K562 (cell line): ENCODE measurements around the gene ALDH1A3.

Experiments used
- CEBPB ChIP-seq: fragments of 450-650 bp; IDR thresholded peaks from 2 replicates; pipeline ENCODE4 v1.6.1; 2016; ENCODE audit warnings: missing genetic modification characterization, missing compliant biosample characterization
- CTCF ChIP-seq, 3 experiments: IDR thresholded peaks in 2 of 3; conservative IDR thresholded peaks in 1 of 3; 2 replicates each; pipeline ENCODE4 v1.5.1; 2011 to 2012; ENCODE audit warnings: low read length in 3 of 3, mild to moderate bottlenecking in 3 of 3, control low read depth in 2 of 3, improper control_type of control experiment in 1 of 3, inconsistent platforms in 1 of 3, low read depth in 1 of 3, mixed read lengths in 1 of 3, moderate library complexity in 1 of 3; ENCODE audit not compliant: insufficient read depth in 2 of 3
- CXXC5 ChIP-seq: fragments of 250-450 bp; sonication (Bioruptor Pico); IDR thresholded peaks from 2 replicates; pipeline ENCODE4 v1.8.0; 2022; ENCODE audit warnings: inconsistent platforms, mild to moderate bottlenecking, moderate library complexity
- GABPA ChIP-seq: fragments of 200-800 bp; sonication (Bioruptor generic); conservative IDR thresholded peaks from 2 replicates; pipeline ENCODE4 v1.6.1; 2016; ENCODE audit warnings: low read depth, missing genetic modification characterization, missing compliant biosample characterization
- HMG20A ChIP-seq: fragments of 450-650 bp; formaldehyde crosslinking; conservative IDR thresholded peaks from 2 replicates; pipeline ENCODE4 v1.4.0; 2020; ENCODE audit warnings: mild to moderate bottlenecking, mixed read lengths
- MAZ ChIP-seq, 2 experiments: fragments of 450-650 bp in 1 of 2; sonication (generic) in 1 of 2; formaldehyde crosslinking; IDR thresholded peaks in 1 of 2; conservative IDR thresholded peaks in 1 of 2; 2 replicates each; pipeline versions ENCODE4 v1.4.0 to v1.5.0; 2020; ENCODE audit warnings: mild to moderate bottlenecking in 1 of 2, missing genetic modification reagents in 1 of 2
- MYC ChIP-seq, 2 experiments: fragments of 250-450 bp in 1 of 2; sonication (Bioruptor Pico) in 1 of 2; IDR thresholded peaks; 2 replicates each; pipeline versions ENCODE4 v1.5.1 to v1.6.1; 2012 to 2021; ENCODE audit warnings: low read depth in 2 of 2, borderline replicate concordance in 1 of 2, improper control_type of control experiment in 1 of 2, low read length in 1 of 2, mild to moderate bottlenecking in 1 of 2, moderate library complexity in 1 of 2
- NCOR1 ChIP-seq: fragments of 450-650 bp; IDR thresholded peaks from 2 replicates; pipeline ENCODE4 v1.6.1; 2016; ENCODE audit warnings: mild to moderate bottlenecking, moderate library complexity
- NR3C1 ChIP-seq: sonication (generic); formaldehyde crosslinking; IDR thresholded peaks from 2 replicates; pipeline ENCODE4 v1.8.1; 2022; ENCODE audit warnings: missing genetic modification reagents
- POLR2A ChIP-seq: fragments of 450-650 bp; conservative IDR thresholded peaks from 2 replicates; pipeline ENCODE4 v1.6.1; 2016
- ZNF174 ChIP-seq: fragments of 250-450 bp; sonication (Bioruptor Pico); IDR thresholded peaks from 2 replicates; pipeline ENCODE4 v1.4.0; 2020; ENCODE audit warnings: mild to moderate bottlenecking
- ZNF274 ChIP-seq: IDR thresholded peaks from 2 replicates; pipeline ENCODE4 v1.6.1; 2011; ENCODE audit warnings: low read depth, mild to moderate bottlenecking, low read length, moderate library complexity, borderline replicate concordance
- ZNF280B ChIP-seq: fragments of 250-450 bp; sonication (Bioruptor Pico); IDR thresholded peaks from 2 replicates; pipeline ENCODE4 v1.5.1; 2021; ENCODE audit warnings: mild to moderate bottlenecking

- TF ChIP-seq GABPA (tag) (no peak), POLR2A (no peak), NCOR1 (no peak), CXXC5 (CRISPR knock-in tag) (no peak), ZNF174 (CRISPR knock-in tag) (no peak), NR3C1 (CRISPR knock-in tag) (no peak), CTCF (IDR thresholded peaks at IDR 0.05 in 2 of 3, conservative IDR thresholded peaks at IDR 0.05 in 1 of 3; ENCODE audit: insufficient read depth in 2 of 3, low read depth in 1 of 3, low read length in 3 of 3) (no peak), HMG20A (CRISPR knock-in tag) (no peak), MYC (IDR thresholded peaks at IDR 0.05; ENCODE audit: low read depth, low read length) (no peak), MYC (CRISPR knock-in tag; IDR thresholded peaks at IDR 0.05; ENCODE audit: borderline replicate concordance, low read depth) (no peak), MAZ (CRISPR knock-in tag; conservative IDR thresholded peaks at IDR 0.05 in 1 of 2, IDR thresholded peaks at IDR 0.05 in 1 of 2) (no peak), ZNF274 (no peak), ZNF280B (CRISPR knock-in tag) (no peak), CEBPB (tag) (no peak)
Measured at GRCh38 chr15:100923902-100924301, 44.3 kb downstream of the ALDH1A3 start.
